SU-DHL-6 (cell line): ENCODE data around the gene PLA2G7.

Experiments used
- EZH2phosphoT487 ChIP-seq: fragments of 200-600 bp; sonication (generic), shearing (Covaris generic); conservative IDR thresholded peaks from 2 replicates; pipeline ENCODE4 v1.6.1; 2018; ENCODE audit warnings: mild to moderate bottlenecking, antibody characterized with exemption, low read length, moderate library complexity, mixed read lengths
- TF ChIP-seq, protein P1 (sequence below): fragments of 200-600 bp; sonication (generic); IDR thresholded peaks from one replicate; pipeline ENCODE4 v1.5.1; 2017; ENCODE audit warnings: antibody characterized with exemption, mild to moderate bottlenecking, low read length, moderate library complexity; ENCODE audit not compliant: insufficient read depth, poor library complexity, severe bottlenecking

DNA sequence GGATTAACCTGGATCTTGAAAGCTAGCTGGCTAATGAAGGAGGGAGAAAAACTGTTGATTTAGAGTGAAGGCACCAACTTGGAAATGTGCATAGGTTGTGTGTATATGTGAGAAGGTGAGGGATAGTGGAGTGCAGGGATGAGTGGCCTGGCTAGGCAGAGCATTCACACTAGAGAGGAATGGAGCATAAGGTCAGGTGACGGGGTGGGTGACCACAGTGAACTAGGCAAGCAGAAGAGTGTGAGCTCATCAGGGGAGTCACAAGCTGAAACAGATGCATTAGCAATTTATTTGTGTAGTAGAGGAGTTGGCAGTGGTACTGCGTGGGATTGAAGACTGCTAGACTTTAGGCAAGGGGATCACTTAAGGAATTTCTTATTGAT is 22.0 kb upstream of the PLA2G7 start:
- TF ChIP-seq, protein P1, sequence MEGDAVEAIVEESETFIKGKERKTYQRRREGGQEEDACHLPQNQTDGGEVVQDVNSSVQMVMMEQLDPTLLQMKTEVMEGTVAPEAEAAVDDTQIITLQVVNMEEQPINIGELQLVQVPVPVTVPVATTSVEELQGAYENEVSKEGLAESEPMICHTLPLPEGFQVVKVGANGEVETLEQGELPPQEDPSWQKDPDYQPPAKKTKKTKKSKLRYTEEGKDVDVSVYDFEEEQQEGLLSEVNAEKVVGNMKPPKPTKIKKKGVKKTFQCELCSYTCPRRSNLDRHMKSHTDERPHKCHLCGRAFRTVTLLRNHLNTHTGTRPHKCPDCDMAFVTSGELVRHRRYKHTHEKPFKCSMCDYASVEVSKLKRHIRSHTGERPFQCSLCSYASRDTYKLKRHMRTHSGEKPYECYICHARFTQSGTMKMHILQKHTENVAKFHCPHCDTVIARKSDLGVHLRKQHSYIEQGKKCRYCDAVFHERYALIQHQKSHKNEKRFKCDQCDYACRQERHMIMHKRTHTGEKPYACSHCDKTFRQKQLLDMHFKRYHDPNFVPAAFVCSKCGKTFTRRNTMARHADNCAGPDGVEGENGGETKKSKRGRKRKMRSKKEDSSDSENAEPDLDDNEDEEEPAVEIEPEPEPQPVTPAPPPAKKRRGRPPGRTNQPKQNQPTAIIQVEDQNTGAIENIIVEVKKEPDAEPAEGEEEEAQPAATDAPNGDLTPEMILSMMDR: no peak
- TF ChIP-seq EZH2phosphoT487: no peak
